Neutrophil (primary cell): ENCODE measurements around the gene GPC6.

Source experiments
- H3K27ac ChIP-seq: fragments of 200-600 bp; sonication (generic); 2 replicates; pipeline ENCODE4 v1.5.1; 2016; ENCODE audit warnings: mild to moderate bottlenecking, moderate library complexity
- H3K27me3 ChIP-seq: fragments of 200-600 bp; sonication (generic); 2 replicates; pipeline ENCODE4 v1.6.0; 2016; ENCODE audit warnings: mild to moderate bottlenecking
- H3K36me3 ChIP-seq: fragments of 200-600 bp; sonication (generic); 2 replicates; pipeline ENCODE4 v1.5.1; 2017
- H3K4me1 ChIP-seq, 2 experiments: fragments of 200-600 bp in 1 of 2; sonication (generic) in 1 of 2; 1 replicate in 1 of 2; 2 replicates in 1 of 2; pipeline versions ENCODE4 v1.5.1 to v1.6.1; 2013 to 2016; ENCODE audit warnings: low read depth in 1 of 2, low read length in 1 of 2, mild to moderate bottlenecking in 1 of 2, moderate library complexity in 1 of 2; ENCODE audit not compliant: control insufficient read depth in 1 of 2, insufficient read depth in 1 of 2
- H3K4me3 ChIP-seq, 2 experiments: fragments of 200-600 bp in 1 of 2; sonication (generic) in 1 of 2; 1 replicate in 1 of 2; 2 replicates in 1 of 2; pipeline ENCODE4 v1.5.1; 2013 to 2016; ENCODE audit warnings: low read depth in 1 of 2, low read length in 1 of 2, mild to moderate bottlenecking in 1 of 2, moderate library complexity in 1 of 2
- H3K9me3 ChIP-seq: fragments of 200-600 bp; sonication (generic); 2 replicates; pipeline ENCODE4 v1.5.1; 2016
- CTCF ChIP-seq: fragments of 200-600 bp; sonication (generic); IDR thresholded peaks from 2 replicates; pipeline ENCODE4 v1.5.1; 2016; ENCODE audit warnings: antibody characterized with exemption

The GPC6 gene

DNA sequence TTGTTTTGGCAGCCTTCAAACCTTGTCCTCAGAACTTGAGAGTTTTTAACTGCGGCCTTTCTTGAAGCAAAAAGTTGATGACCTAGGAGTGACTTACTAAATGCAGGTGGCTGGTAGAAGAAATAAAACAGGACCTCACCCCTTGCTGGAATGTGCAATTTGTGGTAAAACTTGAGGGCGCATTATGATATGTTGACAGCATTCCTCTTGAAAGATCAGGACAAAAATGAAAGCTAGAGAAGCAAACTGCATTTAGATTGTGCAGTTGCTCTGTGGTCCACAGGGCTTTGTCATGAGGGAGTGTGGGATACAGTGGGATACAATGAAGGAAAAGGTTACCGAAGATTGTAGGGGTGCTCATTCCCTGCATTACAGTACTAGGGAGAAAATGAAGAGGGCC lies 504.2 kb downstream of the GPC6 start:
- Histone ChIP-seq H3K36me3 (no peaks in the 10 kb centered on the region), H3K27ac (no peak overlapping the region), H3K4me3 (no peak overlapping the region), H3K4me1 (no peaks in the 10 kb centered on the region), H3K9me3 (no peaks in the 10 kb centered on the region), H3K27me3 (no peaks in the 10 kb centered on the region)
- no peak for TF ChIP-seq CTCF

DNA sequence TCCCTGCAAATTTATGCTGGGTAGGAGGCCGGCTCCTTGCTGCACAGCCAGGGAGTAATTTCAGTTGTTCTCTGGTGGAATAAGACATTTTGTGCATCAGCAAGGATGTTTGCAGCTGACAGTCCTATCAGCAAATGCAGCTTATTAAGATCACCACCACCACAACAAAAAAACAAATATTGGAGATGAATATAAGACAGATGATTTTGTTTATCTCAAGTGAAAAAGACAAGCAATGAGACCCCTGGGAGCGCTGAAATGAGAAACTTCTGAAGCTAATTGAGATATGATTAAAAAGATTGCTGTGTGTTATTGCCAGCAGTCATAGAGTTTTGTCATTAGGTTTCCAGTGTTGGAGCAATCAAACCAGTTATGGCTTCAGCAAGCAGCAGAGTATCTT lies 505.6 kb downstream of the GPC6 start:
- Histone ChIP-seq H3K4me3 (no peak overlapping the region), H3K9me3 (no peaks in the 10 kb centered on the region), H3K36me3 (no peaks in the 10 kb centered on the region), H3K27me3 (no peaks in the 10 kb centered on the region), H3K27ac (no peak overlapping the region), H3K4me1 (no peaks in the 10 kb centered on the region)
- no peak for TF ChIP-seq CTCF

GRCh38 chr13:93736081-93736480 lies 509.5 kb downstream of the GPC6 start:
- H3K4me1 ChIP-seq, result no peaks in the 10 kb centered on the region
- H3K4me3 ChIP-seq, result no peak overlapping the region
- no peaks in the 10 kb centered on the region for H3K9me3 ChIP-seq
- no peak overlapping the region for H3K27ac ChIP-seq
- TF ChIP-seq CTCF, result no peak
- no peaks in the 10 kb centered on the region for H3K36me3 ChIP-seq
- H3K27me3 ChIP-seq, result no peaks in the 10 kb centered on the region

DNA sequence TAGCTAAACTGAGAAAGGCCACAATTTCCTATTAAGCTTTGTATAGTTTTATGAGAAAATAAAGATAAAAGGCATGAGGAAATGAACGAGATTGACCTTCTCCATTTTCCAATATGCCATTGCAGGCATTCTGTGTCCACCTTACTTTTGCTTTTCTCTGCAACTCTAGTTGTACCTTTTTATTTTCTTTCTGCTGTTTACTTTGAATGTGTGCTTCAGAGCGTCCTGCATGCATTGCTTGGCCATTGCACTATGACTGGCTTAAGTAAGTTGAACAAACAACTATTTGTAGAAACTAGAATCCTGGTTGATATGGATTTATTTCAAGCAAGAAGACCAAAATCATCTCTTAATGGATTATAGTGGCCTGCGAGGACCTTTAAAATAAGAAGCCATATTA lies 510.3 kb downstream of the GPC6 start:
- Histone ChIP-seq H3K4me3 (no peak overlapping the region), H3K27ac (no peak overlapping the region), H3K9me3 (no peaks in the 10 kb centered on the region), H3K4me1 (no peaks in the 10 kb centered on the region), H3K36me3 (no peaks in the 10 kb centered on the region), H3K27me3 (no peaks in the 10 kb centered on the region)
- no peak for TF ChIP-seq CTCF

GRCh38 chr13:93740334-93740733 lies 513.7 kb downstream of the GPC6 start:
- Histone ChIP-seq H3K27me3 (no peaks in the 10 kb centered on the region), H3K36me3 (no peaks in the 10 kb centered on the region), H3K27ac (no peak overlapping the region), H3K4me1 (no peaks in the 10 kb centered on the region), H3K4me3 (no peak overlapping the region), H3K9me3 (no peaks in the 10 kb centered on the region)
- no peak for TF ChIP-seq CTCF

DNA sequence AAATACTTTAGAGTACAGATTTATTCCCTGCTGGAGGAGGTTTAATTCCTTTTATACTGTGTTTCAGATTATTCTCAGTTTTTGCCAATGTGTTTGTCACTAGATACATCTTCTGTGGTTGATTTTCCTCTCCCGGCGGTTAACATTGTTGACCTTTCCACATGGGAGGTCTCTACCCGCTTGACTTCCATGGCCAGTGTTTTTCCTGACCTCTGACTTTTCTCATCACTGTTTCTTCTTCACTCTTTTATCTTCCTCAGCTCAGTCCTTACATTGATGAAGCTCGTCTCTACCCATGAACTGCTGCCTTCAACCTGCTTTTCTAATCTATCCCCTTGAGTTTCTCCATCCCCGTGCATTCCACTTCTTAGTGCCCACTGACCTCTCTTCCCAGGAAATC lies 517.4 kb downstream of the GPC6 start:
- no peak overlapping the region for H3K27ac ChIP-seq
- TF ChIP-seq CTCF, result no peak
- no peaks in the 10 kb centered on the region for H3K9me3 ChIP-seq
- H3K36me3 ChIP-seq, result no peaks in the 10 kb centered on the region
- H3K4me3 ChIP-seq, result no peak overlapping the region
- H3K4me1 ChIP-seq, result no peaks in the 10 kb centered on the region
- H3K27me3 ChIP-seq, result no peaks in the 10 kb centered on the region
